Ovary (tissue), 9 donors: Measurements from ENCODE around the gene GTF2H2. TPM values are rescaled to one million over a fixed set of nuclear protein-coding genes. Genes with fewer than 3 reads are reported as not detected.
"Not testable (repeated sequence)": the region's sequence is repeated elsewhere in the genome, so short reads cannot be mapped to it uniquely, and the experiment has no call there.

Experiments
- DNase-seq, 5 donors: peaks; one replicate each; pipeline ENCODE4 v3.0.0-alpha.2; 2019 to 2020
- H3K27ac ChIP-seq, 2 donors: fragments of 200-600 bp; one replicate each; pipeline versions ENCODE4 v1.5.1 to v1.8.0; 2019 to 2022
- H3K27me3 ChIP-seq: fragments of 200-600 bp; one replicate; pipeline ENCODE4 v1.8.0; 2022
- H3K36me3 ChIP-seq: fragments of 200-600 bp; sonication (generic); one replicate; pipeline ENCODE4 v1.5.1; 2019
- H3K4me1 ChIP-seq: one replicate; pipeline ENCODE4 v1.8.1; 2013; ENCODE audit warnings: mild to moderate bottlenecking, moderate library complexity; ENCODE audit not compliant: insufficient read depth
- H3K4me3 ChIP-seq: fragments of 200-600 bp; sonication (generic); one replicate; pipeline ENCODE4 v1.5.1; 2017
- H3K9me3 ChIP-seq, 2 donors: fragments of 200-600 bp in 1 of 2; sonication (generic) in 1 of 2; one replicate each; pipeline versions ENCODE4 v1.5.1 to v1.8.1; 2013 to 2019; ENCODE audit warnings: mild to moderate bottlenecking in 1 of 2, moderate library complexity in 1 of 2
- EP300 ChIP-seq: sonication (generic); formaldehyde crosslinking; IDR thresholded peaks from one replicate; pipeline ENCODE4 v1.6.1; 2017; ENCODE audit warnings: antibody characterized with exemption
- POLR2A ChIP-seq: fragments of 450-650 bp; IDR thresholded peaks from one replicate; pipeline ENCODE4 v1.6.1; 2017; ENCODE audit warnings: antibody characterized with exemption, mild to moderate bottlenecking, moderate library complexity
- WGBS, 3 donors: extraction: QIAGEN DNeasy Blood & Tissue Kit in 1 of 3; methylation state at CpG; one replicate each; pipeline versions ENCODE4 v1.1.5 to v1.1.7; 2013 to 2017; 5-methylcytosine and 5-hydroxymethylcytosine counted together
- intact Hi-C, 4 donors: fragments of 100-400 bp; cut with DNase I; formaldehyde crosslinking; loops; one replicate each; pipeline versions ENCODE4 v1.11.0 to v1.15.1; 2022 to 2023
- polyA plus RNA-seq, 2 donors: library from polyadenylated mRNA; stranded (reverse); fragments of 200-250 nt in 1 of 2; fragments of 350-450 nt in 1 of 2; fragmentation: Illumina TruSeq in 1 of 2; extraction: RNeasy Lipid Tissue Mini Kit (QIAGEN cat#74804) in 1 of 2; gene quantifications; one replicate each; pipeline ENCODE4 v1.2.3, GENCODE V29; 2013 to 2014
- total RNA-seq, 7 donors: library from RNA; depleted of rRNA in 2 of 7; stranded (reverse); fragments of >200 nt in 2 of 7; fragmentation: NEBNext Ultra II Directional in 3 of 7; extraction: Animal tissue kit (Norgen Biotek cat#: 25700) in 3 of 7; gene quantifications; one replicate each; pipeline versions ENCODE4 v1.1.0 to v1.2.4, GENCODE V29; 2016 to 2023
- TF ChIP-seq, protein P1 (sequence below), 3 donors: fragments of 450-650 bp in 2 of 3; fragments of 200-600 bp in 1 of 3; IDR thresholded peaks; one replicate each; pipeline versions ENCODE4 v1.5.1 to v1.8.0; 2016 to 2022; ENCODE audit warnings: antibody characterized with exemption in 3 of 3, mild to moderate bottlenecking in 1 of 3
- donor health status: DM: no; HTN: no; CAD: no; lungs with moderate emphysema.
- donor health status: DM: no; HTN: no; CAD: no.
- donor health status: Bipolar disorder and iron deficiency.
- donor health status: DM: yes; HTN: yes; CAD: no.
- donor health status: DM: no; HTN: no; CAD: no.
- donor health status: DM: yes; HTN: yes; CAD: no.

Gene GTF2H2
- total and polyA plus RNA-seq, 9 donors, result 5.4 to 34.6 (median 15.0) TPM

DNA sequence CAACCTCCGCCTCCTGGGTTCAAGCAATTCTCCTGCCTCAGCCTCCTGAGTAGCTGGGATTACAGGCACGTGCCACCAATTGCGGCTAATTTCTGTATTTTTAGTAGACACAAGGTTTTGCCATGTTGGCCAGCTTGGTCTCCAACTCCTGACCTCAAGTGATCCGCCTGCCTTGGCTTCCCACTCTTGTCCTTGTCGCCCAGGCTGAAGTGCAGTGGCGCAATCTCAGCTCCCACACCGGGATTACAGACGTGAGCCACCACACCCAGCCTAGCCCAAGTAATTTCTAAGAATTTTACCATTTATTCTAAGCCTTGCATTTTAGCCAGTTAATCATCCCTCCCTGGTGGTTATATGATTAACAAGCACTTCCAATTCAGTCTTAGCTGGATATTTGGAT is 53.3 kb downstream of the GTF2H2 start:
- DNase-seq, result no peak

DNA sequence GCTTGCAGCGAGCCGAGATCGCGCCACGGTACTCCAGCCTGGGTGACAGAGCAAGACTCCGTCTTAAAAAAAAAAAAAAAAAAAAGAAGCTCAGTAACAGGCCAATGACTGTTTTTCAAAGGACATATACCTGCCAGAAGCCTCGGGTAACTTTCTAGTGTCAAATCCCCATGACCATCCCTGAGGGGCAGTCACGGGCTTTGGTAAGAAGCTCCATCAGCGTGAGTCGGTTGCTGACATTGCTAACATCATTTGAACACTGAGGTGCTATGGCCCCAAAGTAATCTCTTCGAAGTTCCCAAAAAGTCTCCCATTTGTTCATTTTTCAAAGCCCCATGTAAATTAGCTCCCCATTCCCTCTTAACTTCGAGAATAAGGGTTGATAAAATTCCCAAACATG is 53.9 kb downstream of the GTF2H2 start:
- no peak overlapping the region for H3K27ac ChIP-seq
- DNase-seq, result no peak
- TF ChIP-seq, protein P1, sequence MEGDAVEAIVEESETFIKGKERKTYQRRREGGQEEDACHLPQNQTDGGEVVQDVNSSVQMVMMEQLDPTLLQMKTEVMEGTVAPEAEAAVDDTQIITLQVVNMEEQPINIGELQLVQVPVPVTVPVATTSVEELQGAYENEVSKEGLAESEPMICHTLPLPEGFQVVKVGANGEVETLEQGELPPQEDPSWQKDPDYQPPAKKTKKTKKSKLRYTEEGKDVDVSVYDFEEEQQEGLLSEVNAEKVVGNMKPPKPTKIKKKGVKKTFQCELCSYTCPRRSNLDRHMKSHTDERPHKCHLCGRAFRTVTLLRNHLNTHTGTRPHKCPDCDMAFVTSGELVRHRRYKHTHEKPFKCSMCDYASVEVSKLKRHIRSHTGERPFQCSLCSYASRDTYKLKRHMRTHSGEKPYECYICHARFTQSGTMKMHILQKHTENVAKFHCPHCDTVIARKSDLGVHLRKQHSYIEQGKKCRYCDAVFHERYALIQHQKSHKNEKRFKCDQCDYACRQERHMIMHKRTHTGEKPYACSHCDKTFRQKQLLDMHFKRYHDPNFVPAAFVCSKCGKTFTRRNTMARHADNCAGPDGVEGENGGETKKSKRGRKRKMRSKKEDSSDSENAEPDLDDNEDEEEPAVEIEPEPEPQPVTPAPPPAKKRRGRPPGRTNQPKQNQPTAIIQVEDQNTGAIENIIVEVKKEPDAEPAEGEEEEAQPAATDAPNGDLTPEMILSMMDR (IDR thresholded peaks at IDR 0.05), result no peak
- TF ChIP-seq EP300 (no peak), POLR2A (no peak)
- no peak overlapping the region for H3K4me3 ChIP-seq
- H3K9me3 ChIP-seq, result no peaks in the 10 kb centered on the region
- H3K36me3 ChIP-seq, result no peaks in the 10 kb centered on the region
- WGBS, 3 donors, result 85 to 86% (median 85%) methylated on average over 12 of the region's 12 CpGs
- intact Hi-C loops, result no loop called here
- H3K4me1 ChIP-seq, result no peaks in the 10 kb centered on the region
- H3K27me3 ChIP-seq, result no peaks in the 10 kb centered on the region

More for the DNA sequence above, 53.3 kb downstream of the GTF2H2 start:
- Histone ChIP-seq H3K4me3 (no peak overlapping the region), H3K27me3 (no peaks in the 10 kb centered on the region), H3K27ac (no peak overlapping the region), H3K4me1 (no peaks in the 10 kb centered on the region), H3K36me3 (no peaks in the 10 kb centered on the region), H3K9me3 (no peaks in the 10 kb centered on the region)
- WGBS, 3 donors, result 90 to 92% (median 92%) methylated on average over 8 of the region's 8 CpGs
- TF ChIP-seq EP300 (no peak), POLR2A (no peak)
- TF ChIP-seq, protein P1 (IDR thresholded peaks at IDR 0.05), result no peak
- intact Hi-C loops, result no loop called here

DNA sequence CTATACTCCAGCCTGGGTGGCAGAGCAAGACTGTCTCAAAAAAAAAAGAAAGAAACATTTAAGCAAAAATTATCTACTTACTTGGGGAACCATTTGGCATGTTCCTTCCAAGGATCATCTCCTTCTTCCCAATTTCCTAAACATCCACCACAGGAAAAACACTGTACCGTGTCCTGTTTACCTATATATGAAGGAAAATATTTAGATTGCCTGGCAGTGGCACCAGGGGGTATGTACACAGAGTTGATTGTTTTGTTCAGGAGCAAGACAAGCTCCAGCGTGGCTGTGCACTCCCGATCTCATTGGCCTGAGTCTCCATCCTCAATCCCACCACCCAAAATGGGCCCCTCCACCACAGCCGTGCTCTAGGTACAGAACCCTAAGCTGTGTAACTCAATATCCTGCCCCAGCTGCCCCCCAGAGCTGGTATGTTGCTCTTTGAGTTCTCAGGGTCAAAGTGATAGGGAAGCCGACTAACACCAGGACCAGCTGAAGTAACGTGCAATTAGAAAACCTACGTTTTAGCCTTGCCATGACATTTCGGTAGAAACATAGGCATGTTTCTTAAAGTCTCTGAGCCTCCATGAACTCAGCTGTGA is 56.2 kb downstream of the GTF2H2 start:
- H3K27me3 ChIP-seq, result no peaks in the 10 kb centered on the region
- whole genome bisulfite sequencing, 3 donors, result 80 to 81% (median 80%) methylated on average over 8 of the region's 8 CpGs
- no peak for TF ChIP-seq EP300
- TF ChIP-seq POLR2A, result no peak

DNA sequence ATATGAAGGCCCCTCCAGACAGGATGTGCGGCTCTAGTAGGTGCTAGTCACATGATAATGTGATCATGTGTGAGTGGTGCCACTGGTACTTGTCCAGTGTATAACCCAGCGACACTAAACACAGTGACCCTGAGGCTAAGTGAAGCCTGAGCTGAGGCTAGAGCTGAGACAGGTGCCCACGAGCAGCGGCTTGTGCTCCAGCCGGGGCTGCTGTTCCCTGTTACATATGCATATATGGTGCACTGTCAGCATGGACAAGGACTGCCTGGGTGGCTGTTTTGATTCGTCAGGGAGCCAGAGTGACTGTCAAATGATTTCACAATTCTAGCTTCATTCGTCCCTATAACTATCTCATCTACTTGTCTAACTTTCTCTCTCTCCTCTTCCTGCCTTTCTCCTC is 60.5 kb downstream of the GTF2H2 start:
- H3K27me3 ChIP-seq, H3K4me1 ChIP-seq, DNase-seq, H3K4me3 ChIP-seq, H3K9me3 ChIP-seq, intact Hi-C loops, H3K36me3 ChIP-seq, H3K27ac ChIP-seq: not testable (repeated sequence)
- WGBS, 3 donors, result 83% methylated on average over 2 of the region's 7 CpGs; no CpG with 5 or more reads in 2 of the 3 donors

More for the DNA sequence above, 56.2 kb downstream of the GTF2H2 start:
- Histone ChIP-seq H3K27ac (no peak overlapping the region), H3K4me1 (no peaks in the 10 kb centered on the region), H3K4me3 (no peak overlapping the region), H3K36me3 (no peaks in the 10 kb centered on the region), H3K9me3 (no peaks in the 10 kb centered on the region)
- DNase-seq, result no peak
- intact Hi-C loops, result no loop called here

Other genes with a start within 250 kb of the GTF2H2 start
- gene SERF1A, start 167.0 kb downstream of the GTF2H2 start, total RNA-seq, result 10 to 100 TPM in 3 of 7 donors, 1 to 10 TPM in 4; 3.0 to 18.5 (median 8.3) TPM
- 1 to 10 TPM; 3.1 to 3.9 TPM for gene SERF1A, start 167.0 kb downstream of the GTF2H2 start, polyA plus RNA-seq
- gene SMN1, start 142.6 kb downstream of the GTF2H2 start, total RNA-seq, result 10 to 100 TPM; 28.5 to 51.1 (median 33.5) TPM
- 10 to 100 TPM; 33.4 to 43.1 TPM for gene SMN1, start 142.6 kb downstream of the GTF2H2 start, polyA plus RNA-seq
- gene NAIP, start 42.3 kb downstream of the GTF2H2 start, total RNA-seq, result 10 to 100 TPM in 6 of 7 donors, 1 to 10 TPM in 1; 8.4 to 21.2 (median 16.0) TPM
- gene NAIP, start 42.3 kb downstream of the GTF2H2 start, polyA plus RNA-seq, result 10 to 100 TPM in 1 of 2 donors, 1 to 10 TPM in 1; 4.0 to 11.6 TPM